A549 treated with AZD9567 at 1 μM for 4 hours (cell line): ENCODE results near the gene ZNF384. TPM values are rescaled to one million over a fixed set of nuclear protein-coding genes. Genes with fewer than 3 reads are reported as not detected.

Experiments
- total RNA-seq: library from RNA; stranded (reverse); fragments of 200-300 nt; extraction: Qiagen RNA extraction; gene quantifications from 5 replicates; pipeline ENCODE4 v1.2.3, GENCODE V29; 2022; ENCODE audit not compliant: insufficient read depth

The ZNF384 gene
- 39.7 to 58.0 TPM (median 53.1 TPM) in 5 replicates for total RNA-seq

GRCh38 chr12:6688999-6689882, at the start of gene ZNF384:
Gene ZNF384 (minus strand): TSS chr12:6689375. CDS start chr12:6679520, 9,855 bp downstream.

GRCh38 chr12:6723607-6724408, 34.6 kb upstream of the ZNF384 start, which contains the start of gene COPS7A:
Gene COPS7A (plus strand): TSS chr12:6724046. CDS start chr12:6724657, 611 bp downstream.

GRCh38 chr12:6700646-6701051, 11.5 kb upstream of the ZNF384 start, which contains the start of gene PIANP:
Gene PIANP (minus strand): TSS chr12:6700815. CDS start chr12:6698061, 2,754 bp downstream.

GRCh38 chr12:6662906-6663742, 26.1 kb downstream of the ZNF384 start, which contains the start of gene ING4:
Gene ING4 (minus strand): TSS chr12:6663119. CDS start chr12:6663101, 18 bp downstream.

GRCh38 chr12:6647083-6647604, 42.0 kb downstream of the ZNF384 start, which contains the start of gene ACRBP:
Gene ACRBP (minus strand): TSS chr12:6647432. CDS start chr12:6647366, 66 bp downstream.

GRCh38 chr12:6635856-6636531, 53.2 kb downstream of the ZNF384 start, which contains the start of gene LPAR5:
Gene LPAR5 (minus strand): TSS chr12:6635959. CDS start chr12:6621248, 14,711 bp downstream.

Other genes with a start within 250 kb of the ZNF384 start
- not detected in 5 replicates for gene CD27, start 244.4 kb downstream of the ZNF384 start, total RNA-seq
- gene TAPBPL, start 237.3 kb downstream of the ZNF384 start, total RNA-seq: 3.3 to 7.1 TPM (median 3.7 TPM) in 5 replicates
- gene VAMP1, start 218.7 kb downstream of the ZNF384 start, total RNA-seq: 11.7 to 15.5 TPM (median 12.8 TPM) in 5 replicates
- gene MRPL51, start 196.1 kb downstream of the ZNF384 start, total RNA-seq: 294 to 317 TPM (median 305 TPM) in 5 replicates
- gene NCAPD2, start 195.3 kb downstream of the ZNF384 start, total RNA-seq: 52.1 to 60.1 TPM (median 58.2 TPM) in 5 replicates
- 7,420 to 9,416 TPM (median 8,934 TPM) in 5 replicates for gene GAPDH, start 154.9 kb downstream of the ZNF384 start, total RNA-seq
- gene IFFO1, start 133.3 kb downstream of the ZNF384 start, total RNA-seq: 1.1 to 1.8 TPM (median 1.4 TPM) in 4 of 5 replicates, not detected in the other
- gene NOP2, start 121.1 kb downstream of the ZNF384 start, total RNA-seq: 106 to 116 TPM (median 109 TPM) in 5 replicates
- 54.8 to 124 TPM (median 56.2 TPM) in 5 replicates for gene CHD4, start 82.0 kb downstream of the ZNF384 start, total RNA-seq
- 0.34 to 0.88 TPM (median 0.49 TPM) in 4 of 5 replicates, not detected in the other for gene LPAR5, start 53.4 kb downstream of the ZNF384 start, total RNA-seq
- gene ACRBP, start 41.9 kb downstream of the ZNF384 start, total RNA-seq: 0.06 to 0.38 TPM (median 0.17 TPM) in 4 of 5 replicates, not detected in the other
- 10.1 to 16.0 TPM (median 13.2 TPM) in 5 replicates for gene ING4, start 26.3 kb downstream of the ZNF384 start, total RNA-seq
- gene PIANP, start 11.4 kb upstream of the ZNF384 start, total RNA-seq: 0.70 to 1.3 TPM (median 0.88 TPM) in 4 of 5 replicates, not detected in the other
- 47.5 to 54.4 TPM (median 53.6 TPM) in 5 replicates for gene COPS7A, start 34.7 kb upstream of the ZNF384 start, total RNA-seq
- 216 to 307 TPM (median 306 TPM) in 5 replicates for gene MLF2, start 63.8 kb upstream of the ZNF384 start, total RNA-seq
- gene PTMS, start 77.0 kb upstream of the ZNF384 start, total RNA-seq: 562 to 891 TPM (median 827 TPM) in 5 replicates
- 1.3 to 2.6 TPM (median 1.8 TPM) in 4 of 5 replicates, not detected in the other for gene LAG3, start 83.1 kb upstream of the ZNF384 start, total RNA-seq
- gene CD4, start 100.2 kb upstream of the ZNF384 start, total RNA-seq: not detected in 5 replicates
- gene GPR162, start 132.4 kb upstream of the ZNF384 start, total RNA-seq: 0.26 to 0.77 TPM (median 0.49 TPM) in 4 of 5 replicates, not detected in the other
- gene P3H3, start 139.0 kb upstream of the ZNF384 start, total RNA-seq: 25.6 to 33.1 TPM (median 27.2 TPM) in 5 replicates
- 1.8 to 2.6 TPM (median 2.3 TPM) in 5 replicates for gene GNB3, start 151.6 kb upstream of the ZNF384 start, total RNA-seq
- gene CDCA3, start 161.9 kb upstream of the ZNF384 start, total RNA-seq: 74.0 to 83.9 TPM (median 80.1 TPM) in 5 replicates
- gene USP5, start 162.8 kb upstream of the ZNF384 start, total RNA-seq: 72.6 to 116 TPM (median 80.7 TPM) in 5 replicates
- gene TPI1, start 178.2 kb upstream of the ZNF384 start, total RNA-seq: 1,375 to 1,687 TPM (median 1,661 TPM) in 5 replicates
- gene SPSB2, start 183.9 kb upstream of the ZNF384 start, total RNA-seq: 21.0 to 30.0 TPM (median 28.3 TPM) in 5 replicates
- 15.3 to 19.8 TPM (median 16.2 TPM) in 5 replicates for gene LRRC23, start 215.4 kb upstream of the ZNF384 start, total RNA-seq
- 30.6 to 40.9 TPM (median 38.3 TPM) in 5 replicates for gene ENO2, start 225.2 kb upstream of the ZNF384 start, total RNA-seq
- gene ATN1, start 238.6 kb upstream of the ZNF384 start, total RNA-seq: 47.5 to 69.4 TPM (median 68.1 TPM) in 5 replicates